ENCODE data around the gene SCN5A. TPM values are rescaled to one million over a fixed set of nuclear protein-coding genes. Genes with fewer than 3 reads are reported as not detected.
A peak's percentile ranks its signal among the peaks of the same experiment; 100 is the strongest.

The SCN5A gene
- total RNA-seq, 1 donor: not detected

GRCh38 chr3:38598791-38599190, 50.7 kb downstream of the SCN5A start:
- Histone ChIP-seq H4K20me1 (ENCODE audit: insufficient read depth, low read length) (no peaks in the 10 kb centered on the region), H3K27ac (ENCODE audit: low read depth, low read length) (no peak overlapping the region), H3K4me3 (ENCODE audit: insufficient read depth, low read length) (no peak overlapping the region), H3K9me3 (ENCODE audit: low read depth, low read length) (no peaks in the 10 kb centered on the region), H3K36me3 (ENCODE audit: insufficient read depth, low read length) (no peaks in the 10 kb centered on the region), H3K27me3 (ENCODE audit: insufficient read depth, low read length) (no peaks in the 10 kb centered on the region), H2AFZ (ENCODE audit: low read length) (no peak overlapping the region), H3K4me2 (ENCODE audit: insufficient read depth, low read length) (no peak overlapping the region), H3K79me2 (ENCODE audit: insufficient read depth, low read length) (no peaks in the 10 kb centered on the region), H3K4me1 (ENCODE audit: insufficient read depth, low read length) (no peaks in the 10 kb centered on the region)
- no peak for TF ChIP-seq CTCF (IDR thresholded peaks at IDR 0.05; ENCODE audit: extremely low read depth, low read depth, low read length)
- DNase-seq (ENCODE audit: insufficient read length, low spot score, missing footprints): no peak

GRCh38 chr3:38597502-38598060, 51.9 kb downstream of the SCN5A start:
- no peak for DNase-seq (ENCODE audit: insufficient read length, low spot score, missing footprints)
- no peak overlapping the region for H3K27ac ChIP-seq (ENCODE audit: low read depth, low read length)
- H2AFZ ChIP-seq (ENCODE audit: low read length): no peak overlapping the region
- no peaks in the 10 kb centered on the region for H4K20me1 ChIP-seq (ENCODE audit: insufficient read depth, low read length)
- no peaks in the 10 kb centered on the region for H3K9me3 ChIP-seq (ENCODE audit: low read depth, low read length)
- no peaks in the 10 kb centered on the region for H3K4me1 ChIP-seq (ENCODE audit: insufficient read depth, low read length)
- no peaks in the 10 kb centered on the region for H3K79me2 ChIP-seq (ENCODE audit: insufficient read depth, low read length)
- TF ChIP-seq CTCF (IDR thresholded peaks at IDR 0.05; ENCODE audit: extremely low read depth, low read depth, low read length): no peak
- no peaks in the 10 kb centered on the region for H3K27me3 ChIP-seq (ENCODE audit: insufficient read depth, low read length)
- no peak overlapping the region for H3K4me2 ChIP-seq (ENCODE audit: insufficient read depth, low read length)
- no peaks in the 10 kb centered on the region for H3K36me3 ChIP-seq (ENCODE audit: insufficient read depth, low read length)
- H3K4me3 ChIP-seq (ENCODE audit: insufficient read depth, low read length): no peak overlapping the region

- no peak overlapping the region for H2AFZ ChIP-seq (ENCODE audit: low read length)
- H3K4me3 ChIP-seq (ENCODE audit: insufficient read depth, low read length): no peak overlapping the region
- no peaks in the 10 kb centered on the region for H3K79me2 ChIP-seq (ENCODE audit: insufficient read depth, low read length)
- no peaks in the 10 kb centered on the region for H3K9me3 ChIP-seq (ENCODE audit: low read depth, low read length)
- no peaks in the 10 kb centered on the region for H4K20me1 ChIP-seq (ENCODE audit: insufficient read depth, low read length)
- no peaks in the 10 kb centered on the region for H3K27me3 ChIP-seq (ENCODE audit: insufficient read depth, low read length)
- H3K36me3 ChIP-seq (ENCODE audit: insufficient read depth, low read length): no peaks in the 10 kb centered on the region
- no peak overlapping the region for H3K4me2 ChIP-seq (ENCODE audit: insufficient read depth, low read length)
- no peak for TF ChIP-seq CTCF (IDR thresholded peaks at IDR 0.05; ENCODE audit: extremely low read depth, low read depth, low read length)
- H3K27ac ChIP-seq (ENCODE audit: low read depth, low read length): no peak overlapping the region
- H3K4me1 ChIP-seq (ENCODE audit: insufficient read depth, low read length): no peaks in the 10 kb centered on the region
- peak; percentile 18 for DNase-seq (ENCODE audit: insufficient read length, low spot score, missing footprints)
Measured at GRCh38 chr3:38595393-38595792, 54.1 kb downstream of the SCN5A start.

GRCh38 chr3:38590521-38590920, 59.0 kb downstream of the SCN5A start:
- H3K79me2 ChIP-seq (ENCODE audit: insufficient read depth, low read length): no peaks in the 10 kb centered on the region
- no peak overlapping the region for H3K27ac ChIP-seq (ENCODE audit: low read depth, low read length)
- H3K4me3 ChIP-seq (ENCODE audit: insufficient read depth, low read length): no peak overlapping the region
- H3K4me2 ChIP-seq (ENCODE audit: insufficient read depth, low read length): no peak overlapping the region
- H4K20me1 ChIP-seq (ENCODE audit: insufficient read depth, low read length): no peaks in the 10 kb centered on the region
- H3K27me3 ChIP-seq (ENCODE audit: insufficient read depth, low read length): no peaks in the 10 kb centered on the region
- no peaks in the 10 kb centered on the region for H3K4me1 ChIP-seq (ENCODE audit: insufficient read depth, low read length)
- no peak overlapping the region for H2AFZ ChIP-seq (ENCODE audit: low read length)
- DNase-seq (ENCODE audit: insufficient read length, low spot score, missing footprints): no peak
- no peaks in the 10 kb centered on the region for H3K9me3 ChIP-seq (ENCODE audit: low read depth, low read length)
- no peak for TF ChIP-seq CTCF (IDR thresholded peaks at IDR 0.05; ENCODE audit: extremely low read depth, low read depth, low read length)
- no peaks in the 10 kb centered on the region for H3K36me3 ChIP-seq (ENCODE audit: insufficient read depth, low read length)

All from osteoblast (primary cell).